HEK293 (cell line): ENCODE measurements around the gene CHIA.

Experiments
- KLF8 ChIP-seq: fragments of 450-650 bp; formaldehyde crosslinking; IDR thresholded peaks from 2 replicates; pipeline ENCODE4 v1.5.1; 2016; ENCODE audit warnings: missing biosample characterization, missing genetic modification characterization
- MZF1 ChIP-seq: fragments of 450-650 bp; formaldehyde crosslinking; IDR thresholded peaks from 2 replicates; pipeline ENCODE4 v1.5.1; 2017; ENCODE audit warnings: missing biosample characterization, missing genetic modification characterization, borderline replicate concordance
- REST ChIP-seq: fragments of 450-650 bp; formaldehyde crosslinking; IDR thresholded peaks from 2 replicates; pipeline ENCODE4 v1.5.1; 2016; ENCODE audit warnings: missing biosample characterization, missing genetic modification characterization
- SCRT2 ChIP-seq: fragments of 450-650 bp; formaldehyde crosslinking; IDR thresholded peaks from 2 replicates; pipeline ENCODE4 v1.5.1; 2016; ENCODE audit warnings: missing biosample characterization, missing genetic modification characterization
- ZBTB20 ChIP-seq: fragments of 450-650 bp; formaldehyde crosslinking; IDR thresholded peaks from 2 replicates; pipeline ENCODE4 v1.5.1; 2016; ENCODE audit warnings: missing biosample characterization, missing genetic modification characterization
- ZFP37 ChIP-seq: fragments of 450-650 bp; formaldehyde crosslinking; IDR thresholded peaks from 2 replicates; pipeline ENCODE4 v1.5.1; 2016; ENCODE audit warnings: missing biosample characterization, missing genetic modification characterization
- ZNF18 ChIP-seq: fragments of 450-650 bp; formaldehyde crosslinking; IDR thresholded peaks from 2 replicates; pipeline ENCODE4 v1.5.1; 2016; ENCODE audit warnings: missing biosample characterization, missing genetic modification characterization
- ZNF274 ChIP-seq, 2 experiments: fragments of 200-500 bp in 1 of 2; fragments of 450-650 bp in 1 of 2; sonication (Bioruptor generic) in 1 of 2; formaldehyde crosslinking in 1 of 2; IDR thresholded peaks; 2 replicates each; pipeline versions ENCODE4 v1.5.1 to v1.6.1; 2014 to 2016; ENCODE audit warnings: borderline replicate concordance in 1 of 2, inconsistent platforms in 1 of 2, low read length in 1 of 2, missing biosample characterization in 1 of 2, missing genetic modification characterization in 1 of 2
- ZNF341 ChIP-seq: fragments of 450-650 bp; formaldehyde crosslinking; IDR thresholded peaks from 2 replicates; pipeline ENCODE4; 2016; ENCODE audit warnings: low read depth, missing biosample characterization, missing genetic modification characterization
- ZSCAN5A ChIP-seq: fragments of 450-650 bp; formaldehyde crosslinking; IDR thresholded peaks from 2 replicates; pipeline ENCODE4 v1.5.1; 2016; ENCODE audit warnings: missing biosample characterization, missing genetic modification characterization

- no peak for TF ChIP-seq ZSCAN5A (tag by site-specific recombination)
- no peak for TF ChIP-seq SCRT2 (tag by site-specific recombination)
- TF ChIP-seq ZFP37 (tag by site-specific recombination) = no peak
- no peak for TF ChIP-seq ZBTB20 (tag by site-specific recombination)
- TF ChIP-seq KLF8 (tag by site-specific recombination) = no peak
- TF ChIP-seq ZNF341 (tag by site-specific recombination) = no peak
- TF ChIP-seq MZF1 (tag by site-specific recombination) = no peak
- no peak for TF ChIP-seq ZNF274 (IDR thresholded peaks at IDR 0.05; ENCODE audit: low read length)
- no peak for TF ChIP-seq ZNF274 (tag by site-specific recombination; IDR thresholded peaks at IDR 0.05; ENCODE audit: borderline replicate concordance)
- no peak for TF ChIP-seq REST (tag by site-specific recombination)
- TF ChIP-seq ZNF18 = no peak
Observed at GRCh38 chr1:111279144-111279543, 11.5 kb upstream of the CHIA start.
